ENCODE data around the gene FTO. TPM values are rescaled to one million over a fixed set of nuclear protein-coding genes. Genes with fewer than 3 reads are reported as not detected.

Gene FTO
- total RNA-seq, 1 experiment from 2014 or later = 73.6 TPM

DNA sequence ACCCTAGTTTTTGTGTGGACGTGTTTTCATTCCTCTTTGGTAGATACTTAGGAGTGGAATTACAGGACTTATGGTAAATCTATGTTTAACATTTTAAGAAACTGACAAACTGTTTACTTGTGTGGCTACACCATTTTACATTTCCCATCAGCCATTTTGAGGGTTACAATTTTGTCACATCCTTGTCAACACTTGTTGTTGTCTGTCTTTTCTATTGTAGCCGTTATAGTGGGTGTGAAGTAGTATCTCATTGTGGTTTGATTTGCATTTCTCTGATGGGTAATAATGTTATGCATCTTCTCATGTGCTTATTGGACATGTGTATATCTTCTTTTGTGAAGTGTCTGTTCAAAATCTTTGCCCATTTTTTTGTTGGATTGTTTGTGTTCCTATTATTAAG is 4.5 kb downstream of the FTO start:
- DNase-seq (ENCODE audit: low spot score) = no peak

- DNase-seq (ENCODE audit: low spot score) = no peak
Observed at GRCh38 chr16:53711390-53711789, 7.4 kb downstream of the FTO start.

DNA sequence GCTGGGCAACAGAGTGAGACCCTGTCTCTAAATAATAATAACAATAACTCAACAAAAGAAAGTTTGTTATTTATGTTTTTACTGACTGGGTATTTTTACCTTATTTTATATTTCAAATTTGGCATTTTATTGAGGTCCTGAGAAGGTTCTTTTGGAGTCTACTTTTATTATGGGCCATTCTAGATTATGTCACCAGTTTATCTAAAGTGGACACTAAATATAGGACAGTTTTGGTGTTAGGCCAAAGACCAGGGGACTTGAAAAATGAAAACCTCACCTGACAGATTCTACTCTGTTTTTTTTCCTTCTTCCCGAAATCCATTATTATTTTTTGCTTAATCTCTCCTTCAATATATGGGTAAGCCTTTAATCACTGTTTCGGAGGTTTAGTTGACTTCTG is 8.1 kb downstream of the FTO start:
- DNase-seq (ENCODE audit: low spot score) = no peak

- no peak for DNase-seq (ENCODE audit: low spot score)
Observed at GRCh38 chr16:53713403-53714204, 9.6 kb downstream of the FTO start.

DNA sequence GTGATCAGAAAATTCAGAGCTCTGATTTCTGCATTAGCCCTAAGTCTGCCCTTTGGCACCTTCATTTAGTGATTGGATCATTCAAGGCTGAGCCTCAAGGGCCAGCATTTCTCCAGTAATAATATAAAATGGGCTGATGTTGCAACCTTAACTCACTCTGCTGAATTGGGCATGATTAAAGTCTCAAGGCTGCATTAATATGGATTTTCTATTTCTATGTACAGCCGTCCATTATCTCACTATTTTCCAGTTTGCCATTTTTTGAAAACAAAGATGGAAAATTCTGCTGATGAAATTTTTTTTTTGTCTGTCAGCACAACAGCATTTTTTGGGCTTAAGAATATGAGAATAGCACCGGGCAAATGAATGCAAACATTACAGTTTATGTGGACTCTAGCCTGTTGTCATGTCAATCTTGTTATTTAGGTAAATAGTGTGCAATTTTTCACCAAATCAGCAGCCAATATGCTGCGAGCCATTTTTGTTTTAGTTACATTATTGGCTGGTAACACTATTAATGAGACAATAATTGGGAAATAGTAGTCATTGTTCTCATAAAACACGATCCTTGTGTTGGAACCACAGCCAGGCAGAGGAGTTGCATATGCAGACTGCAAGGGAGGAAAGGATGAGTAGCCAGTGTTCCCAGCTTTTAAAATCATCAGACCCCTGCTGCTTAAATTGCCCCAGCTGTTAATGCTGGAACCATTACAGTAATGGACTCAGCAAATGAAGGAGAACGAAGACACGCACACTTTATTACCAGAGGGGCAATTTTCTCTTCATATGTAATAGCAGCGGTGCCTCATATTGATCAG is 10.5 kb downstream of the FTO start:
- no peak for DNase-seq (ENCODE audit: low spot score)

- no peak for DNase-seq (ENCODE audit: low spot score)
Observed at GRCh38 chr16:53715023-53715384, 11.0 kb downstream of the FTO start.

- no peak for DNase-seq (ENCODE audit: low spot score)
Observed at GRCh38 chr16:53717577-53717976, 13.6 kb downstream of the FTO start.

- no peak for DNase-seq (ENCODE audit: low spot score)
Observed at GRCh38 chr16:53721017-53721416, 17.1 kb downstream of the FTO start.

- DNase-seq (ENCODE audit: low spot score) = no peak
Observed at GRCh38 chr16:53726625-53727024, 22.7 kb downstream of the FTO start.

- no peak for DNase-seq (ENCODE audit: low spot score)
Observed at GRCh38 chr16:53730693-53731092, 26.7 kb downstream of the FTO start.

DNA sequence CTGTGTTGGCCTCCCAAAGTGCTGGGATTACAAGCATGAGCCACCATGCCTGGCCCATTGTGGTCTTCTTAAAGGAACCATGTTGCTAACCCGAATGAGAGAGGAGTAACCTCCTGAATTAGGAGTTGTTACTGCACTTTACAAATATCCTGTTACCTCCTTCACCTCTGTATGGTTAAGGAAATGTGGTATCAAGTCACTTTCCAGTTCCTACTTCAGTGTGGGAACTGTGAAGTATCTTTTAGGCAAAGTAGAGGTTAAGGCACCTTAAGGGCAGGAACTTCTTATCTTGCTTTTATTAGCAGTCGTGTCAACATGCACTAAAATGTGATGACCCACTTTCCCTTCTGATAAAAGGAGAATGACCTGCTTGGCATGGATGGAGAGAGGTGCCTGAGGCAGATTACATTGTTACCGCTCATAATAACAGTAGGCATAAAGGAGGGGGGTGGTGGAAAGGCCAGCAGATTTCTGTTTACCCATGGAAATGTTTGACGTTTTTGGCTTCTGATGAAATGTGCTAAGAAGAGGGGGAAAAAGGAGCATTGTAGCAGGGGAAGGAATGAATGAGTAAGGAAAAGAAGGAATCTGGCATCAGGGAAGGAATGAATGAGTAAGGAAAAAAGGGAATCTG is 28.5 kb downstream of the FTO start:
- DNase-seq (ENCODE audit: low spot score) = no peak

DNA sequence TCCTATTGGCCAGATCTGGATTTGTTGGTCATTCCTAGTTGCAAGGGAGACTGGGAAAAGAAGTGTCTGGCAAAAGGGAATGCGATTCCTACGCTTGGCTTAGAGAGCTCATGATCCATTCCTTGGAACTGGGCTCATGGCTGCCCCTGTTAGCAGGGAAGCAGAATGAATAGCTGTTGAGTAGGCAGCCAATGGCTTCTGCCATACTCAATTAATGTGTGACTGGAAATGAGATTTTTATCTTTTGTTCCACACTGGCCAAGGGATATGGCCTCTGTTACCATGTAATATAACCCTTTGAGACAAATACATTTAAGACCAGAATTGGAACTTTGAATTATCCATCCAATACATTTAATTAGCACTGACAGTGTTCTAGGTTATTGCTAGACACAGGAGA is 31.0 kb downstream of the FTO start:
- DNase-seq (ENCODE audit: low spot score) = no peak

- DNase-seq (ENCODE audit: low spot score) = no peak
Observed at GRCh38 chr16:53736297-53736696, 32.3 kb downstream of the FTO start.

DNA sequence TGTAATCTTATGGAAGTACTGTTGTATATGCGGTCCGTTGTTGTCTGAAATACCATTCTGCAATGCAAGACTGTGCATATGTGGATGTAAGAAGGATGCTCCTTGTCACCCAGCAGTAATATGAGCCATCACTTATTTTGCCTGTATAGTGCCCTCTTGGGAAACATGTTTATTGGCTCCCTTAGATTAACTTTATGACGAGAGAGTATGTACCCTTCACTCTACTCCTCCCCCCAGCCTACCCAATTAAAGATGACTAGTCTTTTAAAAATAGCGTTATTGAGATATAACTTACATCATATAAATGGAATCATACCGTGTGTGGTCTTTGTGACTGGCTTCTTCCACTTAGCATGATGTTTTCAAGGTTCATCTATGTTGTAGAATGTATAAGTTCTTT is 33.6 kb downstream of the FTO start:
- no peak for DNase-seq (ENCODE audit: low spot score)

DNA sequence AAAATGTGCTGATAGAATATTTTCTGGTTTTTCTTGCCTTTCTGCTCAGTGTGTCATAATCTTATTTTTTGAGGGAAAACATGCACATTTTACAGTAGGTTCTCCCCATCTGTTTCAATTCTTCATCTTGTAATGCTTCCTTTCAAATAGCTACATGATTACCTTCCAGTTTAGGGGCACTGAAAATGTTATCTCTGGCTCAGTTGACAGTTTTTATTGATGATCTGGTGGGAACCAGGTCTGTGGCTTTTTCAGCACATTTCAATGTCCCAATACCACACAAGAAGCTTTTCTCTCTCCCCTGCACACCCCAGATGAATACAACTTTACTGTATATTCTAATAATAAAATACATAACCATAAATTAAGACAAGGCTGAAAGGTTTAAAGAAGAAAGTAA is 36.5 kb downstream of the FTO start:
- DNase-seq (ENCODE audit: low spot score) = no peak

DNA sequence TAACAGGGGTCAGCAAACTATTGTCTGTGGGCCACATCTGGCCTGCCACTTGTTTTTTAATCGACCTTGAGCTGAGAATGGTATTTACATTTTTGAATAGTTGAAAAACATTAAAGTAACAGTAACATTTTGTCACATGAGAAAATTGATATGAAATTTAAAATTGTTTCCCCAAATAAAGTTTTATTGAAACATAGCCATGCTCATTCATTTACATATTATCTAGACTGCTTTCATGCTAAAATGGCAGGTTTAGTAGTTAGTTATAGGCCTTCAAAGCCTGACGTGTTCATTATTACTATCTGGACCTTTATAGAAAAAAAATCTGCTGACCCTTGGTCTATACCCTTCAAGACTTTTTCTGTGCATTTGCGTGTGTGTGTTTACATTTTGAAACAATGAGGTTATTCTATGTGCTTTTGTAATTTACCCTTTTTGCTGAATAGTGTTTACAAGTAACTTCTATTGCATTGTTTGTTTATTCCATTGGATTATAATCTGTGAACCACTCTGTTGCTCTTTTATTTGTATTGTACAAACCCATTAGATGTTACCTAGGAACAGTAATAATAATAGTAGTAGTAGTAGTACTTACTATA is 37.1 kb downstream of the FTO start:
- no peak for DNase-seq (ENCODE audit: low spot score)

- no peak for DNase-seq (ENCODE audit: low spot score)
Observed at GRCh38 chr16:53741546-53741945, 37.6 kb downstream of the FTO start.

DNA sequence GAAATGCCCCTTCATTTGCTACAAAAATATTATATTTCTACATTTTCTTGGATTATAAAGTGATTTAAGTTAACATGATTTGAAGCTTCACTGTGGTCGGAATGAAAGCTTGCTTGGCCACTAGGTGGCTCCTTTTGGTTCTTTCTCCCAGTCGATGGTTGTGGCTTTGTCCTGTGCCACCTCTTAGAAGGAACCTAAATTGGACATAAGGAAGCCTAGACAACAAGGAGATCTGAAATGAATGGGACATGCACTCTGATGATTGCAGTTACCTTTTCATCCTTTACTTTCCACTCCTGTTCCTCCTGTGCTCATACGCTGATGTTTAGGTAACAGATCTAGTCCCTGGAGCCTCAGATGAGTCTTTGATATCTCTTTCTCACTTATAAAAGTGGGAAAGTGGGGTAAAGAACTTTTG is 39.2 kb downstream of the FTO start:
- DNase-seq (ENCODE audit: low spot score) = peak; percentile 42

DNA sequence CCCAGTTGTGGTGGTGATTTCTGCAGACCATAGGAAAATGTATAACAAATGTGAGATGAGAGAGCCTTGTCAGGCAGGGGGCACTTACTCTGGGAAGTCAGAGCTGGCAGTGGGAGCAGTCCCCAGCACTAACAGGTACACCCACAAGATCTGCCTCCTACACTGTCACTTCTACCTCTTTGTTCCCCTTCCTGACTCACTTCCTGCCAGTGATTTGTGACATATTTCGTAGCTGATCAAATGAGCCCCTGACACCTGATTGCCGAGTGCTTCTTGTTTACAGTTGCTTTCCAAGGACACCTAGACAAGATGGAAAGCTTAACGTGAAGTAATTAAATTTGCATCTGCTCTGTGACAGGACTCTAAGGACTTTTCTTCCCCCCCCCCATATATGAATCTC is 40.5 kb downstream of the FTO start:
- DNase-seq (ENCODE audit: low spot score) = no peak

- DNase-seq (ENCODE audit: low spot score) = no peak
Observed at GRCh38 chr16:53745086-53745485, 41.1 kb downstream of the FTO start.

GRCh38 chr16:53745753-53746266 is 41.9 kb downstream of the FTO start:
- peak; percentile 79 for DNase-seq (ENCODE audit: low spot score)

DNA sequence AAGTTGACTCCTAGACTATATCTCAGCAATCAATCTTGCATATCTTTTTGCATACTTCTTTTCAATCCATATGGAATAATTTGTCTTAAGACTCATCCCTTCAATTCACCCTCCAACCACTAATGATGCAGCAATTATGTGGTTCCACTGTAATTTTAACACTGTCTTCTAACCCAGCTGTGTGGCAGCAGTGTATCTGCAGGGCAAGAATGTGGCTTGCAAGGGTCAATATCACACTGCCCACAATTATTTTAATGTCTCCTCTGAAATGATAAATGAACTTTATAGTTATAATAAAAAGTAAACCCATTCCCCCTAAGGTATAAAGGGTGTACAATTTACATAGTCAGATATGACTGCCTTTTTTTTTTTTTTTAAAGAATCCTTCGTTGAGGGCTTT is 48.6 kb downstream of the FTO start:
- no peak for DNase-seq (ENCODE audit: low spot score)

Measured in H4 (cell line).